Stimulated activated CD8-positive, alpha-beta memory T cell treated with anti-CD3 and anti-CD28 coated beads, Interleukin-15, amount 100 ng/mL, for 1 hour (primary cell): ENCODE data around the gene ADAMTS1.
"Not testable (repeated sequence)": the region's sequence is repeated elsewhere in the genome, so short reads cannot be mapped to it uniquely, and the experiment has no call there.

Experiments used
- DNase-seq: peaks from one replicate; pipeline ENCODE4 v3.0.0-alpha.2; 2020; ENCODE audit warnings: low read depth

ADAMTS1 gene

DNA sequence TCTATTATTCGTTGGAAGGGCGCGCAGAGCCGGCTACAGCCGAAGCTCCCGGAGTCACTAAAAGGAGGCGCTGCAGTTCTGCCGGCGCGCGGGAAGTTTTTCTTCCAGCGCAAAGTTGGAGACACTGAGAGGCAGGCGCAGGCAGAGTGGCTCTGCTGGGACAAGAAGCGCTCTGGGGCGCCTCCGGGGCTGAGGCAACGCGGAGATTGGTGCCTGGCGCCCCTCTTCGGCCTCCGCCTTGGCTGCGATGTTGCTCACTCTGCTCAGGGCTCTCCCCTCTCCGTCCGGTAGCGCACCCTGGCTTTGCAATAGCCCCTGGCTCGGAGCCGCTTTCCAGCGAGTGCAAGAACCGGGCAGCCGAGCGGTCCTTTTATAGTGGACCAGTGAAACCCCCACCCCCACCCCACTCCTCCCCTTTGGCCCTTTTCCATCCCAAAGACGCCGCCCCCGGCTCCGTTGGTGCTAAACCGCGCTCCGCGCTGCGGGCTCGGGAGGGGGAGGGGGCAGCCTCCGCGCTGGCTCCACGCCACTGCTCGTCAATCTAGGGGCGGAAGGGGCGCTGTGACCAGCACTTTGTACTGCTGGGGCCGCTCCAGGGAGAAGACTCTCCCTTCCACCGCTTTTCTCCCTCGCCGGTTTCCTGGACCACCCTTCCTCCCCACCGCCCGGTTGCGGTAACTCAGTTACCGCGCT lies at the start of gene ADAMTS1:
ADAMTS1 (minus strand) TSS at position 344 of the 693 bp plus-strand sequence. CDS start 455 bp downstream, outside the sequence.
- no peak for DNase-seq

DNA sequence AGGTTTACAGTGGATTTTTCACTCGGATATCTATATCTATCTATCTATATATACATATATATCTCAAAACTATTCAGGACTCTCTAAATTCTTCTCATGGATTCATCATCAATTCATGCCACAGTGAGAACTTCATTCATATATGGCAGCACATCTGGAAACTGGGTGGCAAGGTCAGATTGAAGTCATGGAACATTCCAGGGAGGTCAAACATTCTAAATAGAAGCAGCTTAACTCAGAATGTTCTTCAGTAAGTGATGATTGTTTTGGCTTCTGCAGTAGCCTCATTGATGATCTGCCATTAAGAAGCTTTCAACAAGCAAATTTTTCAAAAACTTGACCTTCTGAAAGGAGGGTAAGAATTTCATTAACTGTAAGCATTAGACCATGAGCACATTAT lies 46.9 kb upstream of the ADAMTS1 start:
- DNase-seq: no peak

DNA sequence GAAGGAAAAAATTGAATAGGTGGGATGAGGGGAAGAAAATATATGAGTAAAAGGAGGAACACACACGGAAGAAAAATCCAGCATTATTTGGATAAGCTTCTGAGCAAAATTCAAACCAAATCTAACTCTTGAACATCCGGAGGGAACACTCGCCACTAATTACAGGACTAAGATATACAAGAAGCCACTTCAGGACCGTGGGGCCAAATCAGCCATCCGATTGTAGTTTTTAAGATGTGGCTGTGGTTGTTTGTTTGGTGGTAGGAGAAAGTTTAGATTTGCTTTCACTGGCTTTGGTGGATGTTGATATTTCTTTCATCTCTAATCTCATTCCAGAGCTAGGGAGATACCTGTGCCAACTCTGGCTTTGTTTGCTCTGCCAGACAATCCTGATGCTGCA lies 43.7 kb upstream of the ADAMTS1 start:
- DNase-seq: no peak

DNA sequence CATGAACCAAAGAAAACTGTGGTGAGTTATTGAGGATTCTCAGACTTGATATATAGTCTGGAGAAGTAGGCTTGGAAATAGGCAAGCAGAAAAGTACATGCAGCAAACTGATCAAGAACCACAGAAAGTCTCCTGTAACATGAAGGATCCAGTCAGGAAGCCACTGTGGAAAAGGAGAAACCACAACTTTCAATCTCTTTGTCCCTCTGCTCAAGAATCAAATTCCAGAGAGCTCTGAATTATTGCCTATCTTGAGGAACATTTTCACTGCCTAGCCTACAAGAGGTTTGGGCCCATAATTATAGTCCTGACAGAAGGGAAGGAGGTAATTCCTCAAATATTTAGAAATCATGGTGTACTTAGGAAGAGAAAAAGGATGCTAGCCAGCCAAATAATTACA lies 43.0 kb upstream of the ADAMTS1 start:
- no peak for DNase-seq

DNA sequence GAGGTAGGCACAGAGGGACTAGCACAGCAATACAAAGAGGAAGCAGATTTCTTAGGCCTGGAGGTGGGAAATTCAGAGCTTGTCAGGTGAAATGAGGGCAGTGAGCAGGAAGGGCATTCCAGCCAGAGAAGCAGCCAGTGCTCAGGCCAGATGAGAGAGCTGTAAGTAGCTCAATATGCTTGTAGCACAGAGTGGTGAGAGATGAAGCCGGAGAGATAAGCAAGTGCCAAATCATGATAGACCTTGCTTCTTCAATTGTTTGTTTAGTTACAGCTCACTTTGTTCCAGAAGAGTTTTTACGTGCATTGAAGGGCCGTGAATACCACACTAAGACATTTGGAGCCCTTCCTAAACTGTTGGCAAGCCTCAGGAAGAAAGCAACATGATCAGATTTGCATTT lies 42.0 kb upstream of the ADAMTS1 start:
- no peak for DNase-seq

DNA sequence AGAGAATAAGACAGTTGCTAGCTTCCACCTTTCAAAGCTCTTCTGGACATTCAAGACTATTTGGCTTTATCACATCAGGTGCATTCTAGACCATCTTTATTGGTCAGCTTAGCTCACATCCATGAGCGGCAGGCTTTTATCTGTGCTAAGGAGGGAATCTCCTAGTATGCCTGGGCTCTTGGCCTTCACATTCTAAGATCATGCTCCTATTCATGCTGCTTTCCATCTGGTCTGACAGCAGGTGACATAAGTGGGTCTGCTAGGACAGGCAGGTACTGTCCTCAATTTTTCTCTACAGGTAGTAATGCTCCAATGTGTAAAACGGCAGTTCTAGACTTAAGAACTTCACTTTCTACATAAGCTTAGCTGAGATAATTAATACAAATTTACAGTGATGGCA lies 39.2 kb upstream of the ADAMTS1 start:
- no peak for DNase-seq

DNA sequence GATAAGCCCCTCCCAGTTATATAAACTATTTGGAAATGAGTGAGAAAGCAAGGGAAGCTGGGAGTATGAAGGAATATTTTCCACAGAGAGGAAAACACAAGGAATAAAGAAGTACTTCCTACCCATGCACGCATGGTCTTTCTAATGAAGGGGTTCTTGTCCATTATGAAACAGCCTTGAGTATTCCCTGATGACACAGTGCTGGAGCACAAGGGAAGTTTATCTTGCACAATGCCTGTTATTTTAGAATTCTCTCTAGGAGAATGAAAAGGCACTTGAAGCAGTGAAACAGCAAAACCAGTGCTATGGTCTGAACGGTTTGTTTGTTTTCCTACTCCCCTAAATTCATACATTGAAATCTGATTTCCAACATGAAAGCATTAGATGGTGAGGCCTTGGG lies 38.6 kb upstream of the ADAMTS1 start:
- no peak for DNase-seq

DNA sequence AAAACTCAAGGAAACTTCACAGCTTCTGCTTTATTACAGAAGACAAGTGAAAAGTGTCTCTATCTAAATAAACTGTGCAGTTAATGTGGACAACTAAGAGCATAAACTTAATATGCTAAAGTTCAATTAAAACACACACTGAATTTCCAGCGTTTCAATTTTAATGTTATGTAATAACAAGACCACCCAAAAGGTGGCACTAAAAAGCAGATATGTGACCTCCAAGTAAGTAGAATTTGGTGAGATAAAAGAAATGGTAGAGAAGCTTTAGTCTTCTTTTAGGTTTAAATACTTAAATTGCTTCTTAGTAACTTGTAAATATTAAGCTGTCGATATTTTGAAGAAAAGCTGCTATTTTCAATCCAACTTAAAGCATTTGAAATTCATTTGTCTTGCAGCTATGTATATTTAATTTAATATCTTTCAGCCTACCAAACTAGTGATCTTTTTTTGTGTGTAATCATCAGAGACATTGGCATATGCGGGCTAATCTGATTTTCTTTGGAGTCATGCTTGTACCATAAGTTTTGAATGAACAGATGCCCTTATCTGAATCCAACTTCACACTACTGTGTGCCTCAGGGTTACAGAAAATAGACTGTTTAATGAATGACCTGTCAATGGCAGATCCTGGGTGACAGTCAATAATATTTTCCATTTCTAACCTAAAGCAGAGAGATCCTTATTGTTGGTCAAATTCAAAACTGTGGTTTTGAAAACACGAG lies 36.5 kb upstream of the ADAMTS1 start:
- no peak for DNase-seq

DNA sequence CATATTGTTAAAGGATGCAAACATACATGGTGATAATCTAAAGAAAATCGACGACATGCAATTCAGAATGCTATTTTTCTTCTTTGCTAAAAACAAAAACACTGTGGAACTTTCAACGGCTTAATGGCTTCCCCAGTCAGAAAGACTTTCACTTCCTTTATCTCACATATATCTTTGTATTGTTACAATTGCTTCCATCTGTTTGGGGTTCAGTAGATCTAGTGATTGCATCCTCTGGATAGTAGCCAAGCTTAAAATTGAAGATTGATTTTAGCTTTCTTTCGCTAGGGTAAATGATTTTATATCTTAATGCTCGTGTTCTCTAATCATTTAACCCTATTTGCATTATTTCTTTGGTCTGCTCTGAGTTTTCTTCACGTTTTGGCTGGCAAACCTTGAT lies 31.8 kb upstream of the ADAMTS1 start:
- DNase-seq: no peak

DNA sequence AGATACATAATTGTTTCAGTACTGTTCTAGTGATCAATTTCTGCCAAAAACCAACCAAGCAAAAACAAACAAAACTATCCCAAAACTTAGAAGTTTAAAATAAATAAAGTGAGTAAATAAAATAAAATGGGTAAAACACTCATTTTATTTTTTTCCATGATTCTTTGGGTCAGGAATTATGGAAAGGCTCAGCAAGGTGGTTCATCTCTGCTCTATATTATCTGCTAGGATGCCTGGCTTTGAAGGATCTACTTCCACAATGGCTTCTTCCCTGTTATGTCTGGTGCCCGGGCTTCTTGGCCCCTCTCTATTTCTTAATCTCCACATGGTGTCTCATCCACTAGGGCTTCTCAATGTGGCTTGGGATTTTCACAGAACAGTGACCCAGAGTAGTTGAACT lies 29.1 kb upstream of the ADAMTS1 start:
- DNase-seq: no peak

DNA sequence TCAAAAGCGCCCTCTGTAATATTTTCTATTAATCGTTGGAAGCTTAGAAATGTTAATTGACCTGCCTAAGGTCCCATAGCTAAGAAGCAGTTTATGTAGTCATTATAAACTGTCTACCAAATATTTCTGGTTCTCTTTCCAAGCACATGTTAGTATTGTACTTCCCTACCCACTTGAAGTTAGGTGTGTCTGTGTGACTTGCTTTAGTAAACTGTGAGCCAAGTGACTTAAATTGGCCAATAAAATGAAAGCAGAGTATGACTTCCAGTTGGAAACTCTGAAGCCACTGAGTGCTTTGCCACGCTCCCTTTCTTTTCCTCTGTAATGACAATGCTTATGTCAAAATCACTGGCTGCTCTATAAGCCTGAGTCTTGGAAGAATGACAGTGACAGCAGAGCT lies 20.6 kb upstream of the ADAMTS1 start:
- DNase-seq: no peak

DNA sequence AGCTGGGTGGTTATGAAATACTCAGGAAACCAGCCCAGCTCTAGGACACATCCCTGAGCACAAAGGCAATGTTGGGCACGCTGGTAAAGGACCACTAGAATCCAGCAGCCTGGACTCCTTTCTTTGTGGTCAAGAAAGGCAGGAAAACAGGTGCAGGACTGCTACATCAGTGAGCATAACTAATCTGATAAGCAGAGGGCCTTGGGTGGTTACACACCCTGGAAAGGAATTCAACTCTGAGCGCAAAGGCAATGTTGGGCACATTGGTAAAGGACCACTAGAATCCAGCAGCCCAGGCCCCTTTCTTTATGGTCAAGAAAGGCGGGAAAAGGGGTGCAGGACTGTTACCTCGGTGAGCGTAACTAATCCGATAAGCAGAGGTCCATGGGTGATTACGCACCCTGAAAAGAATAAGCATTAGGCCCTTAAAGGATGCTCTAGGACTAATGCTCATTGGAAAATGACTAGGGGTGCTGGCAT lies 11.7 kb upstream of the ADAMTS1 start:
- not testable (repeated sequence) for DNase-seq

DNA sequence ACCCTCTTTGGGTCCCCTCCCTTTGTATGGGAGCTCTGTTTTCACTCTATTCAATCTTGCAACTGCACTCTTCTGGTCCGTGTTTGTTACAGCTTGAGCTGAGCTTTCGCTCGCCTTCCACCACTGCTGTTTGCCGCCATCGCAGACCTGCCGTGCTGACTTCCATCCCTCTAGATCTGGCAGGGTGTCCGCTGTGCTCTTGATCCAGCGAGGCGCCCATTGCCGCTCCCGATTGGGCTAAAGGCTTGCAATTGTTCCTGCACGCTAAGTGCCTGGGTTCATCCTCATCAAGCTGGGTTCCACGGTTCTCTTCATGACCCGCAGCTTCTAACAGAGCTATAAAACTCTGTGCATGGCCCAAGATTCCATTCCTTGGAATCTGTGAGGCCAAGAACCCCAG lies 9.5 kb upstream of the ADAMTS1 start:
- DNase-seq: not testable (repeated sequence)

DNA sequence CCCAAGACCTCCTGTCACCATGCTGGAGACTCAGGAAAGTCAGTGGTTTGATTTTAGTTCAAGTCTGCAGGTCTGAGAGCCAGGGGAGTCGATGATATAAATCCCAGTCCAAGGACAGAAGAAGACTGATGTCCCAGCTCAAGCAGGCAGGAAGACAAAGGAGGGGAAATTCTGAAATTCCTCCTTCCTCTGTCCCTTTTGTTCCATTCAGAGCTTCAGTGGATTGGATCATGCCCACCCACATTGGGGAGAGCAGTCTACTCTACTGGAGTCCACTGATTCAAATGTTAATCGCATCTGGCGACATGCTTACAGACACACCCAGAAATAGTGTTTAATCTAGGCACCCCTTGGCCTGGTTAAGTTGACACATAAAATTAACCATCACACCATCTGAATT lies 7.2 kb upstream of the ADAMTS1 start:
- no peak for DNase-seq

DNA sequence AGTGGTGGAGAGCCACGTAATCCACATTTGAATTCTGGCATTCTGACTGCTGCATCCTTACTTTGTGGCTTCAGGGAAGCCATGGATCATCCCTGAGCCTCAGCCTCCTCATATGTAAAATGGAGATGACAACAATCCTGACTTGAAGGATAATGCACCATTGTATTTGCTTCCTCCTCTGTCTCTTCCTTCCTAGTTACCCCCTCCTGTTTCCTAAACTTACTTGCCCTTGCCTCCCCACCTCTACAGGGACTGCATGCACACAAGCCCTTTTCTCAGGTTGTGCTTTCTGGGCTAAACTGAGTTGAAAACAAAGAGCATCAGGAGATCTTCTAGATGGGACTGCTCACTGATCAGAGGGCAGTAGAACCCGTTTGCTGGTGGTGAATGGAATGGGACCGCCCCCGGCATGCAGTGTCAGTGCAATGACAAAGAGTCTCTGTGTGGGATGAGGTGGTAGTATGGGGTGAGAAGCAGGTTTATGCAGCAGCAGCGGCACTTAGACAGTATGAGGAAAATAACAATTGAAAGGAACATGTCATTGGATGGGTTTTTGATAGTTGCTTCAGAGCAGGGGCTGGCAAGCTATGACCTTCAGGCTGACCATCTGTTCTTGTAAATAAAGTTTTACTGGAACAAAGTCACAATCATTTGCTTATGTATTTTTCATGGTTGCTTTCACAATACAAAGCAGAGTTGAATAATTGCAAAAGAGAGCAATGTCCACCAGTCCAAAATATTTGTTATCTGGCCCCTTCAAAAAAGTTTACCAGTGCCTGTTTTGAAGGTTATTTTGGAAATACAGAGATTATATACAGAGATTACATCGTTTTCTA lies 6.1 kb upstream of the ADAMTS1 start:
- no peak for DNase-seq

DNA sequence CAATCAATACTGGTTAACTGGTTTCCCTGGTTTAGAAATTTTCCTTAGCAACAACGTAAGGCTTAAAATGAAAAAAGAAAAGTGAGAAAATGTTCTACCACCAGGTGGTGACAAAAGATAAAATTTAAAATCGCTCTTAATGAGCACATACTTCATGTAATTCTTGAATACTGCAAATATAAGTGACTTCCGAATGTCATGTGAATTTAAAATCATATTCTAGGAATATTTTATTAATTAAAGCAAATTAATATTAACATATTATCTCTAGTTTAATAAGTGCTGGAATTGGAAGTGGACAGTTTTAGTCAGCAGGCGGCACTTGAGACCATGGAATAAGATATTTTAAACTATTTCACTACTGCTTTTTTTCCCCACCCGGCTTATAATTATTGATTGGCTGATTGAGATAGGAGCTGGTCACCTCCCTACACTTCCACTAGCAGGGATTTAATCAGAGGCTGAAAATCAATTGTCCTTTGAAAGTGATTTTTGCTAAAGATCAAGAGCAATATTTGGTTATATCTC lies 5.0 kb upstream of the ADAMTS1 start:
- no peak for DNase-seq

DNA sequence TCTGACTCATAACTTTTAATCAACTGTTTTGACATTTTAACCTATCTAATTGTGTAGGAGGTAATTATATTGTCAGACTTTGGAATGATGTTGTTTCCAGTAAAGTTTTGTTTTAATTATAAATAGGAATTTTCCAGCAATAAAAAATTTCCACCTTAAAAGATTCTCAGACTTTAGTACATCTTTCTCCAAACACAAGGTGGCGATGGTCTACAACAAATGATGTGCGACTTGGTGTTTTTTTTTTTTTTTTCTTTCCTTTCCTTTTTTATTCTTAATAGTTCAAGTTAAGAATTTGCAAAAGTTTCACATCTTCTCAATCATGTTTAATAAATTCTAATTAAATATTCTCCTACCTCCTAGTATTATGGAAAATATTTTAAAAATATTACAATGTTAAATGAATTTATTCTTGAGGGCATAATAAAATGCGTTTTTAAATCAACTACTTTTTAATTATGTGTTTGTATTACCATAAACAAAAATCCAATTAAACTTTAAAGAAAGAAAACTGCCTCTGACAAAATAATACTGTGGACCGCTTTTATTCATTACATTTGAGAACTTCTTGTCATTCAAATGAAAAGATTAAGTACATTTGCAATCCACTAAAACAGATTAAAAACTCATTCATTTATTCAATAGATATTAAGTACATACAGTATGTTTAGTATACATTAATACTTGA lies 4.4 kb upstream of the ADAMTS1 start:
- DNase-seq: no peak

DNA sequence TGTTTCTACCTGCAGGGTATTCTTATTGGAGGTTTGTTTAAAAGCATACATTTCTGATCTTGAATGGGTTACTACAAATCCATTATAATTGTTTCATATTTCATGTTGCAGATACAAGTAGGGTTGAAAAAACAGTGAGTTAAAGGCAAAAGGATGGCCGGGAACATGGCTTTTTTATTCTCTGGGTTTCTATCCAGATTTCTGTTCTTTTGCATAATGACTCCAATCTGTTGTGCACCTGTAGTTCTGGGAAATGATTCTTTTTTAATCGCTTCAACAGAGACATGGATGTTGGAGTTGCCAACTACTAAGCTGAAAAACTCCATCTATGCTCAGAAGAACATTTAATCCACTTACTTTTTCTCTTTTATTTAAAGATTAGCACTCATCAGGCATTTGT lies 2.7 kb upstream of the ADAMTS1 start:
- DNase-seq: no peak

DNA sequence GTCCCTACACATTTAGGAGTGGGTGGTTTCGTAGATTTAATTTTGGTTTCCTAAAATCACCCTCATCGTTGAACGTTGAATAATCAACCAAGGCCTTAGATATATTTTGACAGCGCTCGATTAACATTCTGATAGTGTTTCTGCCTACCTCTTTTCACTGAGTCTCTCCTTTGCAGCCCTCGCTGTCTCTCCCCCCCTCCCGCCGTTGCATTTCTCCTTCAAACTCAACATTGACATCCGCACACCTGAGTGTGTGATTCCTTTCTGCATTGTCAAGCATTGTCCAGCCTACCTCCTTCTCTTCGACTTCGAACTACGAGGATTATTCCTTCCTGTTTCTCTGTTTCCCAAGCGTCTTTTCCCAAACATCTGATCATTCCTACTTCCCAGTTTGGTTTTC lies 1.8 kb upstream of the ADAMTS1 start:
- DNase-seq: no peak

DNA sequence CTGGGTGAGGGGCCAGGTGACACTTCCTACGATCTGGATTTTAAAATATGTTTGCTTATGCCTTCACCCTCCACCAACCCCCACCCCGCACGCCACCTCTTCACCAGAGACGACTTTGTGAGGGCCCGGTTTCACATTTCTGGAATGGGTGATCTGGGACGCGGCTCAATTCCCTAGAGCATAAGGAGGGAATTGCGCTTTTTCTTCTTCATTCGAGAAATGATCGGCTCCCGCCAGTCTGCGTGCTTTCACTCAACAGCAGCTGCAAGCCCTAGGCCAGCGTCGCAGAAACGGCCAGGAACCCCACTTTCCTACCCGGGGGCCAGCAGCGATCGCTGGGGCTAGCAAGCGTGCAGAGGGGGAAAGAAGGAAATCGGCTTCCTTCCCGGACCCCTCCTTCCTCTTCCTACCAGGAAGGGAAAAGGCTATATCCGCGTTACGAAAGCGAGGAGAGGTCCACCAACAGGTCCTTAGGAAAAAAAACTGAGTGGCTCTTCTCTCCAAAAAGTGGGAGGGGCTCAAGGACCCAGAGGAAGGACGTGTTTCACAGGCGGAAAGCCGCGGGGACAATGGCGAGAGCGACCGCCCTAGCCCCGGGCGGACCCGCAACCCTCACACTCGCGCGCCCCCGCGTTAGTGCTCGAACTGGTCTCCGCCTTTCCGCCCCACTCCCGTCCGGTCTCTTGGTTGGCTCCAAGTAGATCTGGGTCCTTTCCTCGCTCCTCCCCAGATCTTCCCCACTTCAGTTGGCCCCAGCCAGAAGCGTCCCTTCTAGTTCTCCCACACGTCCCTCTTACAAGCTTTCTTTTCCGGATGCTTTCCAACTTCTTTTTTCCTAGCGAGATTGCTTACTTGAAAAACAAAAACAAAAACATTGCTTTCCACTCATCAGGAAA lies 1.1 kb upstream of the ADAMTS1 start:
- DNase-seq: no peak

DNA sequence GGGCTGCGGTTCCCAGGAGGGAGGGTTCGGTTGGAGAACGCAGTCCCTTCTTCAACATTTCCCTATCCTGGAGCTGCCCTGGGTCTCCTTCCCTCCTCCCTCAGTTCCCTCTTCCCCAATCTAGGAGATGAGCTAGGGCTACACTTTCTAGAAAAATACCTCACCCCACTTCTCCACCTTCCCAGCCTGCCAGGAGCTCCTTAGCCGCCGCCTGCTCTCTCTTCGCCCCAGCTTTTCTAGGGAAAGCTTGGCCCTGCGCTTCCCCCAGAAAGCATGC lies 488 bp upstream of the ADAMTS1 start:
- DNase-seq: no peak
